NB4 (cell line): ENCODE data around the gene DOP1B.

Source experiments
- CTCF ChIP-seq: IDR thresholded peaks from one replicate; pipeline ENCODE4 v1.5.1; 2012; ENCODE audit warnings: low read depth, low read length
- MAX ChIP-seq: IDR thresholded peaks from 2 replicates; pipeline ENCODE4 v1.6.1; 2011; ENCODE audit warnings: low read depth, low read length

GRCh38 chr21:36188081-36188681 lies 31.6 kb downstream of the DOP1B start:
- TF ChIP-seq CTCF (no peak), MAX (no peak)
